ENCODE measurements around the gene METTL23.

DNA sequence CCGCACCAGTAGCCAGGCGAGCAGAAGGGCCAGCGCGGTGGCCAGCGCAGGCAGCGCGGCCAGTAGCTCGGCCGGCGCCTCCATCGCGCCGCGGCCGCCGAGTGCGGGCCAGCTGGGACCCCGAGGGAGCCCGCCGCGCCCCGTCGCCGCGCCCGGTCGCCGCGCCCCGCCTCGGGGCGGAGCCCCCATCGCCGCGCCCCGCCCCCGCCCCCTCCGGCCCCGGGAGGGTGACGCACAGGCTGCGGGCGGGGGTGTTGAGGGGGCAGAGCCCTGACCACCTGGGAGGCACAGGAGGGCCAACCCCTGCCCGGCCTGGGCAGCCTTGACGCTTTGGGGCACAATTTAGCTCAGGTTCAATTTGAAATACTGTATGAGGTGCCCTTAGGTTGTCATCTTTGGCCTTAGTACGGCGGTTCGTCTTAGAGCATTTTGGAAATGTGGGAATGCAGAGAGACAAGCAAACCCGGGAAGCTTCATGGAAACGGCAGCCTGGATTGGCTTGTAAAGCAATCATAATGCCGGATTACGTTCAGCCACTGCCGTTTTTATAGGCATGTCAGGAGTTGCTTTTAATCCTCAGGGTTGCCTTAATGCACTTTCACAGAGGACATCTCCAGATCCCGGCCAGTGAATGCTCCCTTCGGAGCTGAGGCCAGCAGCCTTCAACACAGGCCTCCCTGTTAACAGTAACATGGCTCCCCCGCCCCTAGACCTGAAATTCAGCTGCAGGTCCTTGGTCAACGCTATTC is 15.6 kb upstream of the METTL23 start, which contains the start of gene MXRA7:
- TF ChIP-seq CTCF (conservative IDR thresholded peaks at IDR 0.05; ENCODE audit: low read length) (no peak), EZH2phosphoT487 (IDR thresholded peaks at IDR 0.05; ENCODE audit: borderline replicate concordance) (no peak)
